GM18526 (cell line): ENCODE results near the gene SLC35E2B.
A peak's percentile ranks its signal among the peaks of the same experiment; 100 is the strongest.

ENCODE experiments used
- POLR2A ChIP-seq: IDR thresholded peaks from 3 replicates; pipeline ENCODE4 v1.6.1; 2011; ENCODE audit not compliant: insufficient read length; ENCODE audit errors: extremely low read depth

Gene SLC35E2B

DNA sequence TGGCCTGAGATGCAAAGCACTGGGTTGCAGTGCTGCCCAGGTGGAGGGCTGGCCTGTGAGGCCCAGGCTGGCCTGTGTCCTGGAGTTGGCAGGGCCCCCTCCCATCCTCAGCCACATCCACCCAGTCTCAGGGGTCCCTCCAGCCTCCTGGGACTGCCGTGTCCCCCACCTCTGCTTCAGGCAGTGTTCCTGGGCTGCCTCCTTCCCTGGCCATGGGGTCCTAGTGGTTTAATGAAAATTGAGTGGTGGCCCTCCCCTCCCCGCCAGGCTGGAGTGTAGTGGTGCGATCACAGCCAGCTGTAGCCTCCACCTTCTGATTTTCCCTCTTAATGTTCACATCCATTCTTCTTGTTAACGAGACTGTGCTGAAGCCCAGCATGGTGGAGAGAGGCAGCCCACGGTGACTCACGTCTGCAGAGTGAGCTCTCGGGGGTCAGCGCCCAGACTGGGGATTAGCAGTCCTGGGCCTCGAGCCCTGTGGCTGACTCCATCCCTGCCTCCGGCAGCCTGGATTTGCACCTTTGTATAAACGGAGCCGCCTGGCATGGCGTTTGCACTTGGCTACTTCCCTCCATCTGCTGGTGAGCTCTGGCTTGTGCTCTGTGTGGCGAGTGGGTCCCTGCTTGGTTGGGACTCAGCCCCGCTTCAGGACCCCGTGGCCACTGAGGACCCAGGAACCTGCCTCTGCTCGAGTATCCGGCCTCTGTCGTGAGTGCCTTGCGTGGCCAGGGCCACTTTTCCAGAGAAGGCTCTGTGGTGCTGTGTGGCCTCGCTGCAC lies 70.4 kb downstream of the SLC35E2B start:
- TF ChIP-seq POLR2A: no peak

DNA sequence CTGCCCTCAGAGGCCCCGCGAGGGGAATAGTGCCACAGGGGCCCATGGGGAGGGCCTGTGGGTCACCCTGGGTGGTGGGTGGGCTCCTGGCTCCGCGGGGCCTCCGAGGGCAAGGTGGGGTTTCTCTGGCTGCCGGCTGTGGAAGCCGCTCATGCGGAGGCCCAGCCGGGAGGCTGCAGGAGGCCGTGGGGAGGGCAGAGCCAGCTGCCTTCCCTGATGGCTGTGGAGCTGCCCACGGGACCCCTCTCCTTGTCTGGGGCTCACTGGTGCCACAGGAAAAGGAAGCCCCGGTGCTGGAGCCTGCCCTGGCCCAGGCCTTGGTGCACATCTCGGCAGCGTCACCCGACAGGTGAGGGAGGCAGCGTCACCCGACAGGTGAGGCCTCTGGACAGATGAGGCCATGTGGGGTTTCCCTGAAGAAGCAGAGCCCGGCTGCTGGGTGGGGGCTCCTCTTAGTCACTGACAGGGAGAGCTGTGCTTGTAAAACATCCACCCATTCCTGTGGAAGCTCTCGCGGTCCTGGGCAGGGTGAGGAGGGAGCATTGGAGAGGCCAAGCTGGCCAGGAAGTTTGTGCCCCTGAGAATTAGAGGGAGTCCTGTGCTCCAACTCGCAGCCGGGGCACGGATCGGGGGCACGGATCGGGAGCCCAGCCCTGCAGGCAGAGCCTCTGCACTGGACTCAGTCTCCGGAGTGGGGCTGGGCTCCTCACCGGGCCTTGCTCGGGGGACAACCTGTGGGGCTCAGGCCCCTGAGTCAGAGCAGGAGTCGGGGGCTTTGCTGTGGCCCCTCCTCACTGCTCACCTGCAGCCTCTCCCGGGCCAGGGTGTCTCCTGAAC lies 71.2 kb downstream of the SLC35E2B start:
- TF ChIP-seq POLR2A: no peak

DNA sequence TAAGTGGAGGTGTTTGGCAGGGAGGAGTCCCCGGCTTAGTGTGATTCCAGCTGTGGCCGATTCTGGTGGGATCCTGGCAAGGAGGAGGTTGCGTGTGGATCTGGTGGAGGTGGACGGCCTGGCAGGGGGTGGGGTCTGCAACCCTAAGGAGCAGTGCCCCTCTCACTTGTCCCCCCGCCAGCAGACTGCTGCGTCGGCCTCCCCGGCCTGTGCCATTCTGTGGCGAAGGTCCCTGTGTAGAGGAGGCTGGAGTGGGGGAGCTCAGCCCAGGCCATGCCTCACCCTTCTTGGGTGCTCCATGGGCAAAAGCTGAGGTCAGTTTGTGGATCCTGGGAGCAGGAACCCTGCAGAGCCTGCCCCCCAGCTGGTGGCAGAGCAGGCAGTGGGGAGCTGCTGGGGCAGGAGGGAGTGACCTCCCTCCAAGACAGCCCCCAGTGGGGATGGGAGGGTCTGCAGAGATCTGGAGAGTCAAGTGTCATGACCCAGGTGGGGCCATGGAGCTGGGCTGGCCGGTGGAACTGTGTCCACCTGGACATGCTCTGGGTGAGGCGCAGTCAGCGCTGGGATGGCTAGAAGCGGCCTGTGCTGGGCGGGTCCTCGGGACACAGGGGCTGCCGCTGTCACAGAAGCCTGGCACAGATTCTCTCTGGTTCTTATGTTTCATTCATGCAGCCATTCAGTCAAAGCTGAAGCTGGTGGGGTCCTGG lies 72.0 kb downstream of the SLC35E2B start:
- TF ChIP-seq POLR2A: no peak

DNA sequence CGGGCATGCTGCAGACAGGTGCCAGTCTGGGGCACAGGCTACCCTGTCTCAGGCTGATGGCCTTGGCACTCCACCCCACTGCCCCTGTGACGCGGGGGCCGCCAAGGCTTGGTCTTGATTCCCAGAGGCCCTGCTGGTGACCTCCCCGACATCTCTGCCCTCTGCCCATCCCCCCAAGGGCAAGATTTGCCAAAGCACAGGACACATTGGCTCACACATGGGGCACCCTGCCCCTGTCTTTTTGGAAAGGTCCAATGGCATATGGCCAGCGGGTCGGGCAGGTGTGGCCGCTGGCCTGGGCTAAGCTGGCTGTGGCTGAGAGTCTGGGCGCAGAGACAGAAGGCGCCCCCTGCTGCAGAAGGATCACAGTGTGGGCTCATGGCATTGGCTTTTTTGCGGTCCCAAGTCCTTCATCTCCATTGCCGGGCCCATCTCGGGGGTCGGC lies 72.7 kb downstream of the SLC35E2B start:
- no peak for TF ChIP-seq POLR2A

DNA sequence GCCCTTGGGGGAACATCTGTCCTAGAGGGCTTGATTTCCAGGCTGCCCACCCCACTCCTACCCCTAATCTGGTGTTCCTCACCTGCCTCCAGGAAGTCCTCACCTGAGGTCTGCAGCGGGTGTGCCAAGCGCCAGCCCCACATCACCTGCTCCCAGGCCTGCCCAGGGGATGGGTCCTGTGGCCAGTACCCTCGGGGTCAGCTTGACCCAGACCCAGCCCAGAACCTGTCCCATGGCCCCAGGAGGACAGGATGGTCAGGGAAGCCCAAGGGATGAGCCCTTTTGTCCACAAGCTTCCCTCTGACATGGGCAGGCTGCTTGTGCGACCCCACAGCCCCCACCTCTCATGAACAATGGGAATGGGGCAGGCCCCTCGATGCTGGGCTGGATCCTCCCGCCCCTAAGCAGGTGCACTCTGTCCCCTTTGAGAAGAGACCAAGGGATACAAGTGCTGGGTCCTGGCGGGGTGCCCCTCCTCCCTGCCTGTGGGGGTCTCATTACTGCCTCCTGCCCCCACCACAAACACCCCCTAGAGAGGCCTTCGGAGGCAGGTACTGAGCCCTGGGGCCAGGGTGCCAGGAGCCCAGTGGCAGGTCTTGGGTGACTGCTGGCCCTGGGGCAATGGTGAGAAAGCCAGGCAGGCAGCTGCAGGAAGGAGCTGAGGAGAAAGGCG lies 74.1 kb downstream of the SLC35E2B start:
- no peak for TF ChIP-seq POLR2A

DNA sequence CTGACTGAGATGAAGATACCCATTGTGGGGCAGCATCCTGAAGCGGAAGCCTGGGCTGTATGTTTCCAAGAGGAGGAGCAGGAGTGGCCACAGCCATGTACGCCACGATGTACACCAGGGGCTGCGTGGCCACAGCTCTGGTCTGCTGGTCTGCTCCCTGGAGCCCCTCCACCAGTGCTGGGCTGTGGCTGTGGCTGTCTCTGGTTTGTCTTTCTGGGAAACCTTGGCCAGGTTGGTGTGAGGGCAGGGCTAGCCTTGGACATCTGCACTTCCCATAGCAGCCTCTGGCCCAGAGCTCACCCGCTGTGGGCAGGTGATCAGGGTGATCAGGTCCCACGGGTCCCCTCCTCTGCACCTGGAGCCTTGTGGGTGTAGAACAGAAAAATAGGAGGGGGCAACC lies 74.7 kb downstream of the SLC35E2B start:
- TF ChIP-seq POLR2A: no peak

DNA sequence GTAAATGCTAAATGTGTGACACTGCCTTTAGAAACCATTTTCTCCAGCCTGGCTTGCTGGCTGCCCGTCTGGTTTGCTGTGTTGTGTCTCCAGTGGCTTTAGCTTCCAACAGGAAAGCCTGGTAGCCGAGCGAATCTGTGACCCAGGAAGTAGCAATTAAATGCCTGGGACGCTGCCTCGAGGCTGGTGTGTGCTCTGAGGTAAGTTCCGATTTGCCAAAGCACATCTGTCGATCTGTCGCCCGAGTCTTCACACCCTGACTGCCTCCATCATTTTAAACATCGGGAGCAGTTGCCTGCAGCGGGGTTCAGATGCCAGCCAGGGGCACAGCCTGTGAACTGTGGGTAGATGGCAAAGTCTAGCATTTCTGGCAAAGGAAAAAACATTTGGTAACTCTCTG lies 75.1 kb downstream of the SLC35E2B start:
- no peak for TF ChIP-seq POLR2A

DNA sequence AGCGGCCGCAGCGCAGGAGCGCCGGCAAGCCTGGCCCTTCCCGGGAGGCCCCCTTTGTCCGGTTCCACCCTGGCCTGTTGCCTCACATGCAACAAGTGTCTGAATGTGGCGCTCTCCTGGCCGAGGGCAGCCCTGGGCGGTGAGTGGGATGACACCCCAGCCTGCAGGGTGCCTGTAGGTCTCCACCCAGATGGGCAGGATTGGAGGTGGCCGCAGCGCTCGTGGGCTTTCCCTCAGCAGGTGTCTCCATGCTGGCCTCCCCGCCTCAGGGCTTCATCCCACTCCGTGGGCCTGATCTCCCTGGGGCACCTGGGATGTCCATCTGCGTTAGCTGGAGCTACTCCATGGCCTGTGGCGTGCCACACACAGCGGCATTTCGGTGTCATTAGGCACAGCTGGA lies 75.8 kb downstream of the SLC35E2B start:
- TF ChIP-seq POLR2A: no peak

DNA sequence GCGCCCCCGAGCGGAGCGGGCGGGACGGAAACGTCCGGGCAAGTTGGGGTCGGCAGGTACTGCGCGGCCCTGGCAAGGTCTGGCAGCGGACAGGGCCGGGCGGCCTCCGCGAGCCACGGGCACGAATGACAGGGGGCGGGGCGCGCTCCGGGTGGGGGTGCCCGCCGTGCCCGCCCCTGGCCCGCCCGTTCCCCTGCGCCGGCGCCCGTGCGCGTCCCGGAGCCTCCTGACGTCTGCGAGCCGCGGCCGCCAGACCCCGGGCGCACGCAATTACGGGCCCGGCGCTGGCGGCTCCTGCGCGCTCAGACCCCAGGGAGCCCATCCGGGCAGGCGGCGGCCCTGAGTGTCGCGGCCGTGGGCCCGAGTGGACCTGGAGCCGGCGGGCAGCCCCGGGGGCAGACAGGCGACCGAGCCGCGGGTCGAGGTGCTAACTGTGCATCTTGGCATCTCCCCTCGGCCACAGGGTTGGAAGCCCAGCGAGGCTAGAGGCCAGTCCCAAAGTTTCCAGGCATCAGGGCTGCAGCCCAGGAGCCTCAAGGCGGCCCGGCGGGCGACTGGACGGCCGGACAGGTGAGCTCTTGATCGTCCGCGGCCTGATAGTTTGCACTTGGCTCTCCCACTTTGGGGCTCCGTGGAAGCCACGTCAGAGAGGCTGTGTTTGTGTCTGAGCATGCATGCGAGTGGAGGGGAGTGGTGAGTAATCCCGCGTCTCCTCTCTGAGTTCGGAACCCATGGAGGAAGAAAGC lies 76.4 kb downstream of the SLC35E2B start:
- no peak for TF ChIP-seq POLR2A

DNA sequence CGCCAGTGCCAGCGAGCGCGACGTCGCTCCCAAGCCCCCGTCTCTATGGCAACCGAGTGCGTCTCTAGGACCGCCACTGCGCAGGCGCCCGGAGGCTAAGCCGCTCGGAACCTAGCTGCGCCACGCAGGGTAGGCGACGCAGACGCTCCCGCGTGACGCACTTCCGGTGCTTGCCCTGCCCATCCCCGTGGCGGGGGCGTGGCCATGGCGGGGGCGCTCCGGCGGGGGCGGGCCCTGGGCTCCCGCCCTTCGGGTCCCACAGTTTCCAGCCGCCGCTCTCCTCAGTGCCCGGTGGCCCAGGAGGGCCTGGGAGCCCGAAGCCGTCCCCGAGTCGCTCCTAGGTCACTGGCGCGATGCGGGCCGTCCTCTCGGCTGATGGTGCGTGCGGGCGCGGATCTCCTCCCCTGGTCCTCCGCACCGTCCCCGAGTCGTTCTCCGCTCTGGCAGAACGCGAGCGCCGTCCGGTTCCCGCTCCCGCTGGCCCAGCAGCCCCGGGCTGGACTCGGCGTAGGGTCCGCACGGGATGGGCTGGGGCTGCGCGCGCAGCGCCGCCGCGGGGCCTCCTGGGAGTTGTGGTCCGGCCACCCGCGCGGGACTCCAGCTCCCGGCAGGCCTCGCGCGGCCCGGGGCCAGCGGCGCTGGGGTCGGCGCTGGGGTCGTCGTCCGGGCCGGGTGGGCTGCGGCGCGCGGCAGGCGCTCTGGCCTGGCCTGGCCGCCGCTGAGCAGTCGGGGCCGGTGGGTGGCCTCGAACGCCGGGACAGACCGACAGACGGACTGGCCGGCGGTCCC lies 77.1 kb downstream of the SLC35E2B start, which contains the start of gene MIB2:
Gene MIB2, plus strand, starts transcription at position 245 of the 789 bp plus-strand sequence. CDS start 7,953 bp downstream, outside the sequence.
- peak; percentile 65 for TF ChIP-seq POLR2A

DNA sequence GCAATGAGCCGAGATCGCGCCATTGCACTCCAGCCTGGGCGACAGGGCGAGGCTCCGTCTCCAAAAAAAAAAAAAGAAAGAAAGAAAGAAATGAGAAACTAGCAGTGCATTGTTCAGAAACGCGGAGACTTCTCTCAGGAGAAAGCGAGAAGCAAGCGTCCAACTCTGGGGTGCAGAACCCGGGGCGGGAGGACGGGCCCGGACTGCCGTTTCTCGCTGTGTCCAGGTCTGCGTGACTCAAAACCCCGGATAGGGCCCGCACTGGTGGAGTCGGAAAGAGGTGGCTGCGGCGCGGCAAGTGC lies 77.7 kb downstream of the SLC35E2B start:
- TF ChIP-seq POLR2A: no peak

DNA sequence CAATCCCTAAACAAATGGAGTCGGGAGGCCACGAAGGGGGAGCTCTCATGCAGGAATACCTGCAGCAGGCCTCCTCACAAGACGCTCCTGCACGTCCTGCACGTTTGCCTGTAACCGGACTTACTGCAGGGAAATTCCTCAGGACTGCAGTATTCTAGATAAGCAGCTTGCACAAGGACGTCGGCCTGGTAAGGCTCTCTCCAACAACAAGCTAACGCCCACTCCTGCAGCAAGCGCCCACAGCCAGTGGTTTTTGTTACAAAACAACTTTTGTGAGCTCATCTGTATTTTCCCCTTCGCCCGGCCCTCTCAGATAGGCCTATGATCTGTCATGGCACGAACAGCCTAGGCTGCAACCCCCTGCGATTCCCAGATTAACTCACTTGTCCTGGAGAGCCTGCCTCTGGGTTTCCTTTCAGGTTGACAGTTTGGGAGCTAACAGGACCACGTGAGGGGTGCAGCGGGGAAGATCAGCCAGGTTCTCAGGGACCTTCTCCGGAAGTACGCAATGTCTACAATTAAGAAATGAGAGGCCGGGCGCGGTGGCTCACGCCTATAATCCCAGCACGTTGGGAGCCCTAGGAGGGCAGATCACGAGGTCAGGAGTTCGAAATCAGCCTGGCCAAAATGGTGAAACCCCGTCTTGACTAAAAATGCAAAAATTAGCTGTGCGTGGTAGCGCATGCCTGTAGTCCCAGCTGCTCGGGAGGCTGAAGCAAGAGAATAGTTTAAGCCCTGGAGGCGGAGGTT lies 78.2 kb downstream of the SLC35E2B start:
- no peak for TF ChIP-seq POLR2A

DNA sequence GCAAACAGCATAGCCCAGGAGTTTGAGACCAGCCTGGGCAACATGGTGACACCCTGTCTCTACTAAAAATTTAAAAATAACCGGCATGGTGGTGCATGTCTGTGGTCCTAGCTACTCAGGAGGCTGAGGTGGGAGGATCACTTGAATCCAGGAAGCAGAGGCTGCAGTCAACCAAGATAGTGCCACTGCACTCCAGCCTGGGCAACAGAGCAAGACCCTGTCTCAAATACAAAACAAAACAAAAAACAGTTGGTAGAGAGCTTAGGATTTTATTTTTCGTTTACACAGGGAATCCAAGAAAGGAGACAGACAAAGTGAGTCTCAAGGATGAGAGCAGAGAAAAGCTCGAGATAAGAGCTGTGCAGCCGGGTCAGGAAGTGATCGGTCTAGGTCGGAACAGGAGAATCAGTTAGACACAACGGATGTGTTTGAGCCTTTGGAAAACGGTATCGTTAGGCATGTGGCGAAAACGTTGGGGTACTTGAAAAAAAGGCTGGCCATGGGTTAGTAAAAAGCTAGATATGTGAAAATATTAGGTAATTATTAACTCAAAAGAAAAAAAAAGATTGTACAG lies 79.0 kb downstream of the SLC35E2B start:
- TF ChIP-seq POLR2A: no peak

DNA sequence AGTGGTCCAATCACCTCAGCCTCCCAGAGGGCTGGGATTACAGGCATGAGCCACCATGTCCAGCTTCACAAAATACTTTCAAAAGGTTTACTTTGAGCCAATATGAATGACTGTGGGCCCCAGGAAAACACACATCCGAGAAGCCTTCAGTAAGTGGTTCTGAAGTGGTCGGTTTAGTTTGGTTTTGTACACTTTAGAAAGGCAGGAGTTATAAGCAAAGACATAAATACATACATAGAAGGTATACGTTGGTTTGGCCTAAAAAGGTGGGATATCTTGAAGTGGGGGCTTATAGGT lies 80.5 kb downstream of the SLC35E2B start:
- no peak for TF ChIP-seq POLR2A
